ENCODE measurements around the gene BBS10. TPM values are rescaled to one million over a fixed set of nuclear protein-coding genes. Genes with fewer than 3 reads are reported as not detected.
A peak's percentile ranks its signal among the peaks of the same experiment; 100 is the strongest.

BBS10 gene
- total and polyA plus RNA-seq, 2 of the 13 experiments (the other 11 are each of a cell fraction or from before 2014, with no cell fraction given), result 4.9 to 7.4 TPM

DNA sequence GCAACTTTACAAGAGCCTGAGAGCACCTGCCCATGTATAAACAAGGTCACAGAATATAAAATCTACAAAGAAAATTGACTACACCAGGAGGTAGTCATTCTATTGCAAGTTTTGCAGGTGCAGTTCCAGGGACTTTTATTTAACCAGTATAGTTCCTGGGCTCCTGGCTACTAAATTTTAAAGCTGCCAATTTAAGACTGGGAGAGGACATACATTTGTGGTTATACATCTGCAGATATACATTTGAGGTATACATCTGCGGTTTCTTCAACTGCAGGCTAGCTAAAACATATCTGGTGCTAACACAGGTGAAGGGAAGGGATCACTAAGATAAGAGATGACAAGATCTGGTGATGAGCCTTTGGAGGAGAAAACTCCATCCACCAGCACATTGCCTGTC lies 30.2 kb downstream of the BBS10 start:
- H2AFZ ChIP-seq (ENCODE audit: low read length), result no peak overlapping the region
- POLR2A ChIA-PET, result no interaction called here
- H3K4me2 ChIP-seq (ENCODE audit: low read depth, low read length), result no peak overlapping the region
- H3K36me3 ChIP-seq (replicated peaks in 1 of 2; ENCODE audit: control insufficient read depth in 1 of 2, insufficient read depth in 2 of 2, low read length in 2 of 2), result no peaks in the 10 kb centered on the region
- no peak for FAIRE-seq
- no peaks in the 10 kb centered on the region for H3K9me3 ChIP-seq (ENCODE audit: low read length)
- H3K9ac ChIP-seq (ENCODE audit: insufficient read depth, low read depth, low read length), result no peak overlapping the region
- CTCF ChIA-PET (ENCODE audit: low intra/inter-chr PET ratio, low total read pairs), result no interaction called here
- BruUV-seq (replicated peaks), result no TSS peak
- no peaks in the 10 kb centered on the region for H4K20me1 ChIP-seq (ENCODE audit: insufficient read depth, low read length)
- peaks cover 0 to 7% of the 10 kb centered on the region in 2 experiments; a peak in 1 of 5 replicates for H3K27me3 ChIP-seq (ENCODE audit: control insufficient read depth in 1 of 2, insufficient read depth in 2 of 2, low read length in 2 of 2)
- ATAC-seq, result no peak
- H3K4me3 ChIP-seq (replicated peaks in 1 of 3; ENCODE audit: insufficient read depth in 1 of 3, low read depth in 2 of 3, low read length in 3 of 3), result no peak overlapping the region
- no peaks in the 10 kb centered on the region for H3K79me2 ChIP-seq (ENCODE audit: insufficient read depth, low read length)
- no peak overlapping the region for H3K27ac ChIP-seq (ENCODE audit: extremely low read length, insufficient read depth, low read length)
- 36% methylated on average over 1 of the region's 1 CpG for WGBS (ENCODE audit: low lambda C conversion rate)
- TF ChIP-seq ZNF446 (CRISPR knock-in tag; IDR thresholded peaks at IDR 0.05) (no peak), ZBTB7B (CRISPR knock-in tag; IDR thresholded peaks at IDR 0.05) (no peak)
- intact Hi-C loops (cut with micrococcal nuclease; ENCODE audit: unreplicated experiment) (no loop called here), in situ Hi-C loops (cut with HindIII; ENCODE audit: extremely low pct_ligation_motif_present, low pct_unique_long_range_greater_than_20kb) (no loop called here)
- H3K4me1 ChIP-seq (ENCODE audit: insufficient read depth, low read length), result no peaks in the 10 kb centered on the region
- DNase-seq (ENCODE audit: low spot score), result no peak

DNA sequence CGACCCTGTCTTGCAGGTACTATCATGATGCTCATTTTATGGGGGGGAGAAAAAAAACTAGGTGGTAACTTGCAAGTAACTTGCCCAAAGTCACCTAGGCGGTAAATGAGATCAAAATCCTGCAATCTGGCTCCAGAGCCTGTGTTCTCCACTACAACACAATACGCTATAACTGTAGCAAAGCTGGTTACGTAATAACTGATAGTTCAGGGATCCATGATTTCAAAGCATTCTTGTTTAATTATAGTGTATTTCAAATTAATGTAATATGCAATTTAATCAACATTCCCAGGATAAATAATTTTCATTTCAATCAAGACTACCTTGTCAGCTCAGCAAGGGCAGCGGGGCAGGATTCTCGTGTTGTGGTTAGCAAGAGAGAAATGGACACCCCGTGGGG lies 31.7 kb downstream of the BBS10 start:
- H4K20me1 ChIP-seq (ENCODE audit: insufficient read depth, low read length), result no peaks in the 10 kb centered on the region
- no peak overlapping the region for H3K4me2 ChIP-seq (ENCODE audit: low read depth, low read length)
- no peaks in the 10 kb centered on the region for H3K4me1 ChIP-seq (ENCODE audit: insufficient read depth, low read length)
- WGBS (ENCODE audit: low lambda C conversion rate), result 53% methylated on average over 7 of the region's 7 CpGs
- ChIA-PET CTCF (ENCODE audit: low intra/inter-chr PET ratio, low total read pairs) (no interaction called here), POLR2A (no interaction called here)
- FAIRE-seq, result no peak
- H3K9ac ChIP-seq (ENCODE audit: insufficient read depth, low read depth, low read length), result no peak overlapping the region
- H3K4me3 ChIP-seq (replicated peaks in 1 of 3; ENCODE audit: insufficient read depth in 1 of 3, low read depth in 2 of 3, low read length in 3 of 3), result no peak overlapping the region
- H3K27ac ChIP-seq (ENCODE audit: extremely low read length, insufficient read depth, low read length), result no peak overlapping the region
- DNase-seq (ENCODE audit: low spot score), result no peak
- no peak for ATAC-seq
- in situ Hi-C loops (cut with HindIII; ENCODE audit: extremely low pct_ligation_motif_present, low pct_unique_long_range_greater_than_20kb), result no loop called here
- no peaks in the 10 kb centered on the region for H3K36me3 ChIP-seq (replicated peaks in 1 of 2; ENCODE audit: control insufficient read depth in 1 of 2, insufficient read depth in 2 of 2, low read length in 2 of 2)
- H2AFZ ChIP-seq (ENCODE audit: low read length), result no peak overlapping the region
- no peaks in the 10 kb centered on the region for H3K9me3 ChIP-seq (ENCODE audit: low read length)
- no TSS peak for BruUV-seq (replicated peaks)
- peaks cover 0 to 10% of the 10 kb centered on the region in 2 experiments; a peak in 2 of 5 replicates for H3K27me3 ChIP-seq (ENCODE audit: control insufficient read depth in 1 of 2, insufficient read depth in 2 of 2, low read length in 2 of 2)
- H3K79me2 ChIP-seq (ENCODE audit: insufficient read depth, low read length), result no peaks in the 10 kb centered on the region
- TF ChIP-seq CEBPB (IDR thresholded peaks at IDR 0.05; ENCODE audit: borderline replicate concordance, low read depth, low read length) (peak; percentile 70), STAT6 (CRISPR knock-in tag; IDR thresholded peaks at IDR 0.05; ENCODE audit: borderline replicate concordance) (no peak)
- TF ChIP-seq, protein P1, sequence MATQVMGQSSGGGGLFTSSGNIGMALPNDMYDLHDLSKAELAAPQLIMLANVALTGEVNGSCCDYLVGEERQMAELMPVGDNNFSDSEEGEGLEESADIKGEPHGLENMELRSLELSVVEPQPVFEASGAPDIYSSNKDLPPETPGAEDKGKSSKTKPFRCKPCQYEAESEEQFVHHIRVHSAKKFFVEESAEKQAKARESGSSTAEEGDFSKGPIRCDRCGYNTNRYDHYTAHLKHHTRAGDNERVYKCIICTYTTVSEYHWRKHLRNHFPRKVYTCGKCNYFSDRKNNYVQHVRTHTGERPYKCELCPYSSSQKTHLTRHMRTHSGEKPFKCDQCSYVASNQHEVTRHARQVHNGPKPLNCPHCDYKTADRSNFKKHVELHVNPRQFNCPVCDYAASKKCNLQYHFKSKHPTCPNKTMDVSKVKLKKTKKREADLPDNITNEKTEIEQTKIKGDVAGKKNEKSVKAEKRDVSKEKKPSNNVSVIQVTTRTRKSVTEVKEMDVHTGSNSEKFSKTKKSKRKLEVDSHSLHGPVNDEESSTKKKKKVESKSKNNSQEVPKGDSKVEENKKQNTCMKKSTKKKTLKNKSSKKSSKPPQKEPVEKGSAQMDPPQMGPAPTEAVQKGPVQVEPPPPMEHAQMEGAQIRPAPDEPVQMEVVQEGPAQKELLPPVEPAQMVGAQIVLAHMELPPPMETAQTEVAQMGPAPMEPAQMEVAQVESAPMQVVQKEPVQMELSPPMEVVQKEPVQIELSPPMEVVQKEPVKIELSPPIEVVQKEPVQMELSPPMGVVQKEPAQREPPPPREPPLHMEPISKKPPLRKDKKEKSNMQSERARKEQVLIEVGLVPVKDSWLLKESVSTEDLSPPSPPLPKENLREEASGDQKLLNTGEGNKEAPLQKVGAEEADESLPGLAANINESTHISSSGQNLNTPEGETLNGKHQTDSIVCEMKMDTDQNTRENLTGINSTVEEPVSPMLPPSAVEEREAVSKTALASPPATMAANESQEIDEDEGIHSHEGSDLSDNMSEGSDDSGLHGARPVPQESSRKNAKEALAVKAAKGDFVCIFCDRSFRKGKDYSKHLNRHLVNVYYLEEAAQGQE (IDR thresholded peaks at IDR 0.05; ENCODE audit: borderline replicate concordance in 1 of 2, low read depth in 1 of 2, low read length in 2 of 2), result no peak
- intact Hi-C loops (cut with micrococcal nuclease; ENCODE audit: unreplicated experiment), result no loop called here

Measured in HepG2 (cell line).